OCI-LY1 (cell line): ENCODE measurements around the gene CCT2.
A peak's percentile ranks its signal among the peaks of the same experiment; 100 is the strongest.

Experiments used
- H2AFZ ChIP-seq: fragments of 200-600 bp; sonication (generic), shearing (Covaris generic); 2 replicates; pipeline ENCODE4 v1.6.0; 2014; ENCODE audit warnings: antibody characterized with exemption, mild to moderate bottlenecking, low read length
- H3F3A ChIP-seq: fragments of 200-600 bp; sonication (generic), shearing (Covaris generic); 2 replicates; pipeline ENCODE4 v1.6.0; 2014; ENCODE audit warnings: mild to moderate bottlenecking, antibody characterized with exemption, low read length, moderate library complexity; ENCODE audit not compliant: insufficient read depth
- H3K27ac ChIP-seq: fragments of 200-600 bp; sonication (generic); 2 replicates; pipeline ENCODE4 v1.5.1; 2014; ENCODE audit warnings: low read length, mixed run types, mild to moderate bottlenecking, low read depth; ENCODE audit not compliant: poor library complexity, severe bottlenecking
- H3K27me3 ChIP-seq: fragments of 200-600 bp; sonication (generic); 2 replicates; pipeline ENCODE4 v1.6.0; 2014; ENCODE audit warnings: antibody characterized with exemption, mild to moderate bottlenecking, low read length, moderate library complexity; ENCODE audit not compliant: insufficient read depth
- H3K36me3 ChIP-seq: fragments of 200-600 bp; sonication (generic); 2 replicates; pipeline ENCODE4 v1.6.1; 2014; ENCODE audit warnings: mild to moderate bottlenecking, antibody characterized with exemption, low read length, moderate library complexity, mixed read lengths; ENCODE audit not compliant: insufficient read depth
- H3K4me1 ChIP-seq: fragments of 200-600 bp; sonication (generic); 2 replicates; pipeline ENCODE4 v1.5.1; 2014; ENCODE audit warnings: mild to moderate bottlenecking, low read length, moderate library complexity; ENCODE audit not compliant: insufficient read depth, severe bottlenecking
- H3K4me2 ChIP-seq: fragments of 200-600 bp; sonication (generic), shearing (Covaris generic); 2 replicates; pipeline ENCODE4 v1.6.1; 2014; ENCODE audit warnings: low read length
- H3K4me3 ChIP-seq: fragments of 200-600 bp; sonication (generic); 2 replicates; pipeline ENCODE4 v1.5.1; 2014; ENCODE audit warnings: low read length, low read depth, mild to moderate bottlenecking, mixed read lengths; ENCODE audit not compliant: poor library complexity, severe bottlenecking
- H3K79me2 ChIP-seq: fragments of 200-600 bp; shearing (Covaris generic); 2 replicates; pipeline ENCODE4 v1.6.1; 2016; ENCODE audit warnings: mixed run types, low read length, mixed read lengths; ENCODE audit not compliant: insufficient read depth
- H3K9ac ChIP-seq: fragments of 200-600 bp; sonication (generic), shearing (Covaris generic); 2 replicates; pipeline ENCODE4 v1.6.1; 2014; ENCODE audit warnings: mild to moderate bottlenecking, low read length, mixed read lengths
- H3K9me2 ChIP-seq: fragments of 200-600 bp; sonication (generic), shearing (Covaris generic); 2 replicates; pipeline ENCODE4 v1.6.1; 2014; ENCODE audit warnings: low read depth, mild to moderate bottlenecking, low read length, mixed read lengths
- H3K9me3 ChIP-seq: fragments of 200-600 bp; shearing (Covaris generic); 2 replicates; pipeline ENCODE4 v1.6.1; 2014; ENCODE audit warnings: low read length, mixed read lengths
- H4K20me1 ChIP-seq: fragments of 200-600 bp; sonication (generic), shearing (Covaris generic); 2 replicates; pipeline ENCODE4 v1.6.0; 2016; ENCODE audit warnings: mild to moderate bottlenecking, low read length; ENCODE audit not compliant: insufficient read depth
- EZH2 ChIP-seq: fragments of 200-600 bp; sonication (generic), shearing (Covaris generic); IDR thresholded peaks from 2 replicates; pipeline ENCODE4 v1.8.0; 2017; ENCODE audit warnings: borderline replicate concordance, mixed run types, mild to moderate bottlenecking, antibody characterized with exemption, low read length, moderate library complexity, mixed read lengths
- TF ChIP-seq, protein P1 (sequence below): fragments of 200-600 bp; sonication (generic), shearing (Covaris generic); IDR thresholded peaks from 2 replicates; pipeline ENCODE4 v1.5.1; 2017; ENCODE audit warnings: mild to moderate bottlenecking, antibody characterized with exemption, low read length, moderate library complexity, mixed read lengths

The CCT2 gene

GRCh38 chr12:69623970-69624369 lies 38.7 kb downstream of the CCT2 start:
- no peak overlapping the region for H3K4me2 ChIP-seq

GRCh38 chr12:69627501-69627900 lies 42.2 kb downstream of the CCT2 start:
- Histone ChIP-seq H3K4me2 (no peak overlapping the region), H3K9ac (no peak overlapping the region)

More at GRCh38 chr12:69623970-69624369, 38.7 kb downstream of the CCT2 start:
- Histone ChIP-seq H3K27ac (no peak overlapping the region), H3K79me2 (no peaks in the 10 kb centered on the region), H3K4me3 (no peak overlapping the region), H3K4me1 (no peaks in the 10 kb centered on the region), H3K36me3 (no peaks in the 10 kb centered on the region), H3K27me3 (0 out of 2 replicates have a peak, but pooled peaks cover 5% of the 10 kb centered on the region), H4K20me1 (no peaks in the 10 kb centered on the region), H3F3A (no peaks in the 10 kb centered on the region), H3K9ac (no peak overlapping the region), H2AFZ (no peak overlapping the region), H3K9me2 (no peaks in the 10 kb centered on the region), H3K9me3 (no peaks in the 10 kb centered on the region)
- TF ChIP-seq EZH2 = no peak
- TF ChIP-seq, protein P1, sequence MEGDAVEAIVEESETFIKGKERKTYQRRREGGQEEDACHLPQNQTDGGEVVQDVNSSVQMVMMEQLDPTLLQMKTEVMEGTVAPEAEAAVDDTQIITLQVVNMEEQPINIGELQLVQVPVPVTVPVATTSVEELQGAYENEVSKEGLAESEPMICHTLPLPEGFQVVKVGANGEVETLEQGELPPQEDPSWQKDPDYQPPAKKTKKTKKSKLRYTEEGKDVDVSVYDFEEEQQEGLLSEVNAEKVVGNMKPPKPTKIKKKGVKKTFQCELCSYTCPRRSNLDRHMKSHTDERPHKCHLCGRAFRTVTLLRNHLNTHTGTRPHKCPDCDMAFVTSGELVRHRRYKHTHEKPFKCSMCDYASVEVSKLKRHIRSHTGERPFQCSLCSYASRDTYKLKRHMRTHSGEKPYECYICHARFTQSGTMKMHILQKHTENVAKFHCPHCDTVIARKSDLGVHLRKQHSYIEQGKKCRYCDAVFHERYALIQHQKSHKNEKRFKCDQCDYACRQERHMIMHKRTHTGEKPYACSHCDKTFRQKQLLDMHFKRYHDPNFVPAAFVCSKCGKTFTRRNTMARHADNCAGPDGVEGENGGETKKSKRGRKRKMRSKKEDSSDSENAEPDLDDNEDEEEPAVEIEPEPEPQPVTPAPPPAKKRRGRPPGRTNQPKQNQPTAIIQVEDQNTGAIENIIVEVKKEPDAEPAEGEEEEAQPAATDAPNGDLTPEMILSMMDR = no peak

GRCh38 chr12:69630191-69630590 lies 44.9 kb downstream of the CCT2 start:
- Histone ChIP-seq H3K79me2 (no peaks in the 10 kb centered on the region), H3K27me3 (0 out of 2 replicates have a peak, but pooled peaks cover 5% of the 10 kb centered on the region), H4K20me1 (no peaks in the 10 kb centered on the region), H3K4me1 (no peaks in the 10 kb centered on the region), H3K27ac (no peak overlapping the region), H3K9ac (no peak overlapping the region), H3K36me3 (no peaks in the 10 kb centered on the region), H3K4me3 (no peak overlapping the region), H3F3A (no peaks in the 10 kb centered on the region), H3K9me2 (no peaks in the 10 kb centered on the region), H3K9me3 (no peaks in the 10 kb centered on the region), H2AFZ (no peak overlapping the region), H3K4me2 (no peak overlapping the region)
- TF ChIP-seq EZH2 = no peak
- TF ChIP-seq, protein P1 = peak; percentile 16; the same call in 1 of the 2 replicates

More at GRCh38 chr12:69627501-69627900, 42.2 kb downstream of the CCT2 start:
- Histone ChIP-seq H3K27ac (no peak overlapping the region), H3K36me3 (no peaks in the 10 kb centered on the region), H3F3A (no peaks in the 10 kb centered on the region), H2AFZ (no peak overlapping the region), H3K9me2 (no peaks in the 10 kb centered on the region), H3K9me3 (no peaks in the 10 kb centered on the region), H3K27me3 (0 out of 2 replicates have a peak, but pooled peaks cover 5% of the 10 kb centered on the region), H3K4me1 (no peaks in the 10 kb centered on the region), H3K79me2 (no peaks in the 10 kb centered on the region), H3K4me3 (no peak overlapping the region), H4K20me1 (no peaks in the 10 kb centered on the region)
- TF ChIP-seq EZH2 = no peak
- TF ChIP-seq, protein P1 = no peak
